ENCODE results near the gene PDGFRB. TPM values are rescaled to one million over a fixed set of nuclear protein-coding genes. Genes with fewer than 3 reads are reported as not detected.

PDGFRB gene
- total RNA-seq, 1 donor = 0.54 TPM

- DNase-seq (ENCODE audit: low read depth in 2 of 3, low spot score in 2 of 3) = no peak
Measured at GRCh38 chr5:150147670-150148069, 8.0 kb downstream of the PDGFRB start.

- DNase-seq (ENCODE audit: low read depth in 2 of 3, low spot score in 2 of 3) = no peak
Measured at GRCh38 chr5:150146862-150147601, 8.6 kb downstream of the PDGFRB start.

- no peak for DNase-seq (ENCODE audit: low read depth in 2 of 3, low spot score in 2 of 3)
Measured at GRCh38 chr5:150146235-150146634, 9.4 kb downstream of the PDGFRB start.

- no peak for DNase-seq (ENCODE audit: low read depth in 2 of 3, low spot score in 2 of 3)
Measured at GRCh38 chr5:150144879-150145278, 10.8 kb downstream of the PDGFRB start.

GRCh38 chr5:150144246-150144801 lies 11.3 kb downstream of the PDGFRB start:
- no peak for DNase-seq (ENCODE audit: low read depth in 2 of 3, low spot score in 2 of 3)

GRCh38 chr5:150143350-150144245 lies 12.0 kb downstream of the PDGFRB start:
- DNase-seq (ENCODE audit: low read depth in 2 of 3, low spot score in 2 of 3) = no peak

- DNase-seq (ENCODE audit: low read depth in 2 of 3, low spot score in 2 of 3) = no peak
Measured at GRCh38 chr5:150142959-150143349, 12.7 kb downstream of the PDGFRB start.

GRCh38 chr5:150142185-150142958 lies 13.3 kb downstream of the PDGFRB start:
- DNase-seq (ENCODE audit: low read depth in 2 of 3, low spot score in 2 of 3) = no peak

- no peak for DNase-seq (ENCODE audit: low read depth in 2 of 3, low spot score in 2 of 3)
Measured at GRCh38 chr5:150141544-150142184, 14.0 kb downstream of the PDGFRB start.

GRCh38 chr5:150140830-150141229 lies 14.8 kb downstream of the PDGFRB start:
- DNase-seq (ENCODE audit: low read depth in 2 of 3, low spot score in 2 of 3) = no peak

GRCh38 chr5:150139334-150139733 lies 16.3 kb downstream of the PDGFRB start:
- DNase-seq (ENCODE audit: low read depth in 2 of 3, low spot score in 2 of 3) = no peak

- DNase-seq (ENCODE audit: low read depth in 2 of 3, low spot score in 2 of 3) = no peak
Measured at GRCh38 chr5:150138551-150139265, 16.9 kb downstream of the PDGFRB start.

GRCh38 chr5:150137997-150138396 lies 17.6 kb downstream of the PDGFRB start:
- DNase-seq (ENCODE audit: low read depth in 2 of 3, low spot score in 2 of 3) = no peak

GRCh38 chr5:150137168-150137957 lies 18.3 kb downstream of the PDGFRB start:
- no peak for DNase-seq (ENCODE audit: low read depth in 2 of 3, low spot score in 2 of 3)

GRCh38 chr5:150136305-150137167 lies 19.1 kb downstream of the PDGFRB start:
- DNase-seq (ENCODE audit: low read depth in 2 of 3, low spot score in 2 of 3) = no peak

GRCh38 chr5:150135557-150136304 lies 19.9 kb downstream of the PDGFRB start:
- DNase-seq (ENCODE audit: low read depth in 2 of 3, low spot score in 2 of 3) = no peak

GRCh38 chr5:150134198-150134588 lies 21.5 kb downstream of the PDGFRB start:
- no peak for DNase-seq (ENCODE audit: low read depth in 2 of 3, low spot score in 2 of 3)
